Measurements from ENCODE around the gene TMEM60.

- TF ChIP-seq CTCF (IDR thresholded peaks at IDR 0.05) (no peak), POLR2A (IDR thresholded peaks at IDR 0.05) (no peak)
These were observed 10.3 kb upstream of the TMEM60 start for GRCh38 chr7:77808517-77808916.
